HEK293 (cell line): ENCODE data around the gene MLF2.

Source experiments
- BCL11B ChIP-seq: fragments of 450-650 bp; formaldehyde crosslinking; IDR thresholded peaks from 2 replicates; pipeline ENCODE4 v1.5.1; 2016; ENCODE audit warnings: low read depth, missing biosample characterization, missing genetic modification characterization
- EGR2 ChIP-seq: fragments of 450-650 bp; formaldehyde crosslinking; IDR thresholded peaks from 2 replicates; pipeline ENCODE4 v1.5.1; 2016; ENCODE audit warnings: low read depth, missing biosample characterization, missing genetic modification characterization
- FEZF1 ChIP-seq: fragments of 450-650 bp; formaldehyde crosslinking; IDR thresholded peaks from 2 replicates; pipeline ENCODE4 v1.5.1; 2016; ENCODE audit warnings: missing biosample characterization, missing genetic modification characterization
- KLF1 ChIP-seq: fragments of 450-650 bp; formaldehyde crosslinking; IDR thresholded peaks from 2 replicates; pipeline ENCODE4 v1.5.1; 2016; ENCODE audit warnings: missing biosample characterization, missing genetic modification characterization
- KLF16 ChIP-seq: fragments of 450-650 bp; formaldehyde crosslinking; IDR thresholded peaks from 2 replicates; pipeline ENCODE4 v1.5.1; 2017; ENCODE audit warnings: missing biosample characterization, missing genetic modification characterization
- KLF8 ChIP-seq: fragments of 450-650 bp; formaldehyde crosslinking; IDR thresholded peaks from 2 replicates; pipeline ENCODE4 v1.5.1; 2016; ENCODE audit warnings: missing biosample characterization, missing genetic modification characterization
- MEIS1 ChIP-seq: sonication (generic); formaldehyde crosslinking; IDR thresholded peaks from 2 replicates; pipeline ENCODE4 v1.8.1; 2022; ENCODE audit warnings: missing genetic modification reagents, mild to moderate bottlenecking, borderline replicate concordance
- OSR2 ChIP-seq: fragments of 450-650 bp; formaldehyde crosslinking; IDR thresholded peaks from 2 replicates; pipeline ENCODE4 v1.5.1; 2016; ENCODE audit warnings: missing biosample characterization, missing genetic modification characterization
- PRDM1 ChIP-seq: fragments of 450-650 bp; formaldehyde crosslinking; IDR thresholded peaks from 2 replicates; pipeline ENCODE4; 2016; ENCODE audit warnings: missing biosample characterization, missing genetic modification characterization
- PRDM10 ChIP-seq: fragments of 450-650 bp; formaldehyde crosslinking; IDR thresholded peaks from 2 replicates; pipeline ENCODE4 v1.5.1; 2016; ENCODE audit warnings: missing biosample characterization, missing genetic modification characterization
- REST ChIP-seq: fragments of 450-650 bp; formaldehyde crosslinking; IDR thresholded peaks from 2 replicates; pipeline ENCODE4 v1.5.1; 2016; ENCODE audit warnings: missing biosample characterization, missing genetic modification characterization
- TRIM28 ChIP-seq: IDR thresholded peaks from 2 replicates; pipeline ENCODE4 v1.6.1; 2011; ENCODE audit warnings: low read length, control low read depth, borderline replicate concordance
- TSHZ1 ChIP-seq: fragments of 450-650 bp; formaldehyde crosslinking; IDR thresholded peaks from 2 replicates; pipeline ENCODE4 v1.5.1; 2016; ENCODE audit warnings: missing biosample characterization, missing genetic modification characterization, borderline replicate concordance
- WT1 ChIP-seq: fragments of 450-650 bp; formaldehyde crosslinking; IDR thresholded peaks from 2 replicates; pipeline ENCODE4 v1.5.1; 2016; ENCODE audit warnings: missing biosample characterization, missing genetic modification characterization
- ZFP69B ChIP-seq: fragments of 450-650 bp; formaldehyde crosslinking; IDR thresholded peaks from 2 replicates; pipeline ENCODE4 v1.5.1; 2016; ENCODE audit warnings: missing biosample characterization, missing genetic modification characterization
- ZNF112 ChIP-seq: fragments of 450-650 bp; formaldehyde crosslinking; IDR thresholded peaks from 2 replicates; pipeline ENCODE4 v1.5.0; 2017; ENCODE audit warnings: missing biosample characterization, missing genetic modification characterization
- ZNF148 ChIP-seq: fragments of 450-650 bp; formaldehyde crosslinking; IDR thresholded peaks from 2 replicates; pipeline ENCODE4 v1.5.0; 2017; ENCODE audit warnings: missing biosample characterization, missing genetic modification characterization, borderline replicate concordance
- ZNF335 ChIP-seq: fragments of 450-650 bp; formaldehyde crosslinking; conservative IDR thresholded peaks from 2 replicates; pipeline ENCODE4 v1.5.1; 2016; ENCODE audit warnings: missing biosample characterization, missing genetic modification characterization
- ZNF341 ChIP-seq: fragments of 450-650 bp; formaldehyde crosslinking; IDR thresholded peaks from 2 replicates; pipeline ENCODE4; 2016; ENCODE audit warnings: low read depth, missing biosample characterization, missing genetic modification characterization
- ZNF394 ChIP-seq: fragments of 450-650 bp; formaldehyde crosslinking; IDR thresholded peaks from 2 replicates; pipeline ENCODE4 v1.5.1; 2016; ENCODE audit warnings: missing biosample characterization, missing genetic modification characterization, mild to moderate bottlenecking, moderate library complexity, borderline replicate concordance
- ZNF561 ChIP-seq: fragments of 450-650 bp; IDR thresholded peaks from 2 replicates; pipeline ENCODE4 v1.5.1; 2018; ENCODE audit warnings: missing biosample characterization, missing genetic modification characterization, borderline replicate concordance
- ZNF571 ChIP-seq: fragments of 450-650 bp; formaldehyde crosslinking; IDR thresholded peaks from 2 replicates; pipeline ENCODE4 v1.5.0; 2017; ENCODE audit warnings: missing biosample characterization, missing genetic modification characterization
- ZNF600 ChIP-seq: fragments of 450-650 bp; formaldehyde crosslinking; IDR thresholded peaks from 2 replicates; pipeline ENCODE4 v1.5.1; 2016; ENCODE audit warnings: missing biosample characterization, missing genetic modification characterization
- ZNF664 ChIP-seq: fragments of 450-650 bp; formaldehyde crosslinking; IDR thresholded peaks from 2 replicates; pipeline ENCODE4 v1.5.1; 2016; ENCODE audit warnings: missing biosample characterization, missing genetic modification characterization
- ZXDB ChIP-seq: fragments of 450-650 bp; formaldehyde crosslinking; IDR thresholded peaks from 2 replicates; pipeline ENCODE4 v1.5.1; 2016; ENCODE audit warnings: missing biosample characterization, missing genetic modification characterization

MLF2 gene

GRCh38 chr12:6723607-6724408 lies 29.1 kb downstream of the MLF2 start, which contains the start of gene COPS7A (continued):
- peak; percentile 80 for TF ChIP-seq PRDM10 (tag by site-specific recombination)
- TF ChIP-seq ZNF335 (tag by site-specific recombination), result peak; percentile 92
- TF ChIP-seq ZXDB, result peak; percentile 94
- TF ChIP-seq ZNF148 (tag by site-specific recombination), result no peak
- peak; percentile 45 for TF ChIP-seq WT1 (tag by site-specific recombination)
- TF ChIP-seq EGR2 (tag by site-specific recombination), result peak; percentile 80
- peak; percentile 68 for TF ChIP-seq ZNF394 (tag by site-specific recombination)
- peak; percentile 100 for TF ChIP-seq ZNF341 (tag by site-specific recombination)
- TF ChIP-seq TSHZ1 (tag by site-specific recombination), result peak; percentile 84; the same call in 1 of the 2 replicates
- TF ChIP-seq KLF8 (tag by site-specific recombination), result peak; percentile 97
- TF ChIP-seq PRDM1 (tag by site-specific recombination), result peak; percentile 83
- peak; percentile 74 for TF ChIP-seq ZNF600 (tag by site-specific recombination)
- TF ChIP-seq FEZF1 (tag by site-specific recombination), result peak; percentile 66
- peak; percentile 22; the same call in 1 of the 2 replicates for TF ChIP-seq REST
- TF ChIP-seq ZNF112 (tag by site-specific recombination), result no peak
- peak; percentile 84 for TF ChIP-seq TRIM28
- TF ChIP-seq KLF16 (tag by site-specific recombination), result peak; percentile 67; the same call in 1 of the 2 replicates
- no peak for TF ChIP-seq MEIS1 (CRISPR knock-in tag)
- 0 out of 2 replicates have a peak, but pooled peaks have one; percentile 37 for TF ChIP-seq BCL11B (tag by site-specific recombination)
- peak; percentile 100 for TF ChIP-seq ZNF561
- TF ChIP-seq KLF1, result peak; percentile 88
- peak; percentile 70; the same call in 1 of the 2 replicates for TF ChIP-seq OSR2 (tag by site-specific recombination)
- peak; percentile 37; the same call in 1 of the 2 replicates for TF ChIP-seq ZNF664 (tag by site-specific recombination)
- TF ChIP-seq ZNF571 (tag by site-specific recombination), result no peak
- peak; percentile 92 for TF ChIP-seq ZFP69B
